ENCODE results near the gene RPL31.

DNA sequence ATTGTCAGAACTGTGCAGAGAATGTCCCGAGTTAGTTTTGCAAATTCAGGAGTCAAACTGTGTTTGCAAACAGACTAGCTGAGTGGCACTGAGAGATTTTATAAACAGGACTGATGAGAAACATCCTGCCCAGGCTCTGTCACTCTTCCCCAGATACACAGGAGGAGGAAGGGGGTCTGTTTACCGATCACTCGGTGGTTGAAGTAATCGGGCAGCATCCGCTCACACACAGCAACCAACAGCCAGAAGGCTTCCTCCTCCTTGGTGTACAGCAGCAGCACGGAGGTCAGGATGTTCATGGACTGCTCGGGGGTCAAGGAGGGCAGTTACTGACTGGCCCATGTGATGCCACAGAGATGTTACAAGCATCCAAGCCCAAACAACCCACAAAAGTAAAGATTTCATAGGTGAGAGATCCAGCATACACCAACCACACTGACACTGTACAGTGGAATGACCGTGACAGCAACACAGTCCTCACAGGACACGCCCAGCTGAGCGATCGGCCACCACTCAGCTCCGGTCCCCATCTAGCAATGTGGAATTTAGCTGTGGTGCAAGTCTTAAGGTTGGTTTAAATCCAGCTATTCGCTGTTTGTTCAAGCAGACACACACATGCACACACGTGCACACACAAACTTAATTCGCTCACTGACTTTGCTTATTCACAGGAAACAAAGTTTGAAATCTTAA, 30.1 kb downstream of the RPL31 start:
- no peak for TF ChIP-seq POLR2A (IDR thresholded peaks at IDR 0.05)
- TF ChIP-seq, protein P1, sequence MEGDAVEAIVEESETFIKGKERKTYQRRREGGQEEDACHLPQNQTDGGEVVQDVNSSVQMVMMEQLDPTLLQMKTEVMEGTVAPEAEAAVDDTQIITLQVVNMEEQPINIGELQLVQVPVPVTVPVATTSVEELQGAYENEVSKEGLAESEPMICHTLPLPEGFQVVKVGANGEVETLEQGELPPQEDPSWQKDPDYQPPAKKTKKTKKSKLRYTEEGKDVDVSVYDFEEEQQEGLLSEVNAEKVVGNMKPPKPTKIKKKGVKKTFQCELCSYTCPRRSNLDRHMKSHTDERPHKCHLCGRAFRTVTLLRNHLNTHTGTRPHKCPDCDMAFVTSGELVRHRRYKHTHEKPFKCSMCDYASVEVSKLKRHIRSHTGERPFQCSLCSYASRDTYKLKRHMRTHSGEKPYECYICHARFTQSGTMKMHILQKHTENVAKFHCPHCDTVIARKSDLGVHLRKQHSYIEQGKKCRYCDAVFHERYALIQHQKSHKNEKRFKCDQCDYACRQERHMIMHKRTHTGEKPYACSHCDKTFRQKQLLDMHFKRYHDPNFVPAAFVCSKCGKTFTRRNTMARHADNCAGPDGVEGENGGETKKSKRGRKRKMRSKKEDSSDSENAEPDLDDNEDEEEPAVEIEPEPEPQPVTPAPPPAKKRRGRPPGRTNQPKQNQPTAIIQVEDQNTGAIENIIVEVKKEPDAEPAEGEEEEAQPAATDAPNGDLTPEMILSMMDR (IDR thresholded peaks at IDR 0.05): no peak
- TF ChIP-seq POLR2AphosphoS5 (IDR thresholded peaks at IDR 0.05): no peak
